ENCODE data around the gene SFT2D2.

GRCh38 chr1:168293356-168293755, 67.6 kb downstream of the SFT2D2 start:
- TF ChIP-seq CTCF (IDR thresholded peaks at IDR 0.05; ENCODE audit: low read length) (no peak), EZH2phosphoT487 (IDR thresholded peaks at IDR 0.05; ENCODE audit: low read length) (no peak), EZH2 (optimal IDR thresholded peaks at IDR 0.05; ENCODE audit: low read depth, low read length) (no peak)
